ENCODE measurements around the gene SERPINA4.

DNA sequence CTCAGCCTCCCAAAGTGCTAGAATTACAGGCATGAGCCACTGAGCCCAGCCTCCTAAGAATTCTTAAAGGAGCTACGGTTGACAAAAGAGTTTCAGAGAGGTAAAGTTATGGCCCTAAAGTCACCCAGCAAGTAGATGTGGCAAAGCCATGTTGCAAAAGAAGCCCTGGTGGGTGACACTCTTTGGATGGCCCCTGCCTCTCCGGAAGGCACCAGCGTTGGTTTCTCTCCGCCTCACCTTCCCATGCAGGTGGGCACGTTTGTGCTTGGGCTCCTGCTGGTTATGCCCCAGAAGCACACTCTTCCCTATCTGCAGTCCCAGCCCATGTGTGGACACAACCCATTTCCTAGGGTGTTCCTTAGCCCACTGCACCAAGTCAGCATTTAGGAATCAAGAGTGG, 41.5 kb downstream of the SERPINA4 start:
- no peak for TF ChIP-seq REST (IDR thresholded peaks at IDR 0.05; ENCODE audit: insufficient read depth in 1 of 2, low read depth in 2 of 2, low read length in 2 of 2)
- no peak for TF ChIP-seq SIN3A (IDR thresholded peaks at IDR 0.05; ENCODE audit: borderline replicate concordance, insufficient read depth, low read length)
- TF ChIP-seq POLR2AphosphoS5 (IDR thresholded peaks at IDR 0.05; ENCODE audit: low read depth, low read length) = no peak

Data from PFSK-1 (cell line).